Measurements from ENCODE around the gene RAB14. TPM values are rescaled to one million over a fixed set of nuclear protein-coding genes. Genes with fewer than 3 reads are reported as not detected.
"Not testable (repeated sequence)": the region's sequence is repeated elsewhere in the genome, so short reads cannot be mapped to it uniquely, and the experiment has no call there.

The RAB14 gene
- total RNA-seq, 1 donor from 2014 or later = 104 TPM

- Histone ChIP-seq H3K27me3 (no peaks in the 10 kb centered on the region), H3K27ac (no peak overlapping the region), H3K4me3 (no peak overlapping the region), H3K9me3 (no peaks in the 10 kb centered on the region), H3K36me3 (peaks cover 53% of the 10 kb centered on the region), H3K4me1 (peaks cover 7% of the 10 kb centered on the region)
- no peak for DNase-seq
- no peak for TF ChIP-seq CTCF (IDR thresholded peaks at IDR 0.05)
- intact Hi-C loops (cut with DNase I) = no loop called here
- no peak for ATAC-seq
Observed at GRCh38 chr9:121135642-121136041, 66.0 kb downstream of the RAB14 start.

- TF ChIP-seq CTCF (IDR thresholded peaks at IDR 0.05) = no peak
- ATAC-seq (peak; percentile 58), DNase-seq (peak; percentile 79)
- peaks cover 7% of the 10 kb centered on the region for H3K4me1 ChIP-seq
- peaks cover 29% of the 10 kb centered on the region for H3K36me3 ChIP-seq
- no peak overlapping the region for H3K27ac ChIP-seq
- H3K27me3 ChIP-seq = no peaks in the 10 kb centered on the region
- H3K4me3 ChIP-seq = no peak overlapping the region
- intact Hi-C loops (cut with DNase I) = no loop called here
- no peaks in the 10 kb centered on the region for H3K9me3 ChIP-seq
Observed at GRCh38 chr9:121133104-121133816, 68.4 kb downstream of the RAB14 start.

GRCh38 chr9:121129384-121129783 lies 72.3 kb downstream of the RAB14 start:
- H3K27me3 ChIP-seq; ATAC-seq; intact Hi-C loops (cut with DNase I); H3K27ac ChIP-seq; H3K4me3 ChIP-seq; H3K9me3 ChIP-seq; H3K4me1 ChIP-seq; DNase-seq: not testable (repeated sequence)
- H3K36me3 ChIP-seq = peaks cover 20% of the 10 kb centered on the region

Other genes starting within 250 kb of the RAB14 start
- 37.8 TPM for gene C5, start 151.6 kb downstream of the RAB14 start, total RNA-seq
- 20.3 TPM for gene CNTRL, start 126.9 kb downstream of the RAB14 start, total RNA-seq
- gene GSN, start 66.3 kb upstream of the RAB14 start, total RNA-seq = 464 TPM
- gene STOM, start 168.4 kb upstream of the RAB14 start, total RNA-seq = 595 TPM